Measurements from ENCODE around the gene SLC25A34. TPM values are rescaled to one million over a fixed set of nuclear protein-coding genes. Genes with fewer than 3 reads are reported as not detected.

The SLC25A34 gene
- total RNA-seq (2014; rRNA removed; shearing (Covaris generic)) (1.2 and 1.4 TPM in 2 replicates), total RNA-seq (2022) (2.2 TPM in 2 replicates), Bru-seq, nascent RNA (percentile 31 among the genes with signal in this experiment), BruChase-seq, experiment 1, labeled RNA remaining after a 6-hour chase (percentile 39 among the genes with signal in this experiment), BruChase-seq, experiment 2, labeled RNA remaining after a 2-hour chase (percentile 42 among the genes with signal in this experiment)
- long read RNA-seq, partial matches to known transcripts, result 1 of 6 reads
- long read RNA-seq, other reads (novel, unspliced or antisense), result 5 of 6 reads

DNA sequence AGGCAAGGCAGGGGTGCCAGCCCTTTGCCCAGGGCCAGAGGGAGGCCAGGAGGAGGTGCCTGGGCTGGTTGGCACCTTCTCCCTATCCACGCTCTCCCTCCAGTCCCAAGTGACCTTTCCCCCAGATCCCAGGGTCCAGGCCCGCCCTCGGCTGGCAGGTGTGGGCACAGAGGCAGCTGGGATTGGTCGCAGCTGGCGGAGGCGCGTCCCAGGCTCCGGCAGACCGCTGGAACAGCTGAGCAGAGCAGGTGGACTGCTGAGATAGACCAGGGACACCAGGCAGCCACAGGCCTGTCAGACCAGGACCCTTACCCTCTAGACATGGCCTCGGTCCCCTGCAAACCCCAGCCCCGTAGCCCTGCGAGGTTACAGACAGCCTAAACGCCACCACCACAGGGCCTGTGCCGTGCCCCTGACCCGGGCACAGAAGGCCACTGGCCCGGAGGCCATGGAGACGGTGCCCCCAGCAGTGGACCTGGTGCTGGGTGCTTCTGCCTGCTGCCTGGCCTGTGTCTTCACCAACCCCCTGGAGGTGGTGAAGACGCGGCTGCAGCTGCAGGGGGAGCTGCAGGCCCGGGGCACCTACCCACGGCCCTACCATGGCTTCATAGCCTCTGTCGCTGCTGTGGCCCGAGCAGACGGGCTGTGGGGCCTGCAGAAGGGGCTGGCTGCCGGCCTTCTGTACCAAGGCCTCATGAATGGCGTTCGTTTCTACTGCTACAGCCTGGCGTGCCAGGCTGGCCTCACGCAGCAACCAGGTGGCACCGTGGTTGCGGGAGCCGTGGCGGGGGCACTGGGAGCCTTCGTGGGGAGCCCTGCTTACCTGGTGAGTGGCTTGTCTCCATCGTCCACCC lies at the start of gene SLC25A34:
Gene SLC25A34, plus strand, starts transcription at position 221 of the 854 bp plus-strand sequence. Its CDS starts 228 bp downstream, at position 449.
- CTCF ChIA-PET (ENCODE audit: unreplicated experiment), result no interaction called here

DNA sequence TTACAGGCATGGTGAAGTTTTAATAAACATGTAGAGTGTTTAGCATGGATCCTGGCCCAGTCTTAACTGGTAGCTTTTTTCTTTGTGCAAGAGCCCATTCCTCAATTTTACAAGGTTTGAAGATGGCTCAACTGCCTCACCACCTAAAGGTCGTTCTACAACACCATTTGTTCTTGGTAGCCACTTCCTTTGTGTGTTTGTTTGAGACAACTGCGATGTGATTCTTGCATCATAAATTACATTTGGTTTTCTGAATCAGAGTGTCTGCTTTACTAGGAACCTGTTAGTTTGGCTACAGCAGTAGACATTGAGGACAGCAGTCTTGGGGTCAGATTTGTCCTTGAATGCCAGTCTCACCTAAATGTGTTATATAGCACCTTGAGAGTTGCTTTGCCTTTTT lies 48.6 kb upstream of the SLC25A34 start:
- peaks cover 13% of the 10 kb centered on the region for H3K4me1 ChIP-seq (ENCODE audit: insufficient read depth, low read length, poor library complexity, severe bottlenecking)
- BruUV-seq (replicated peaks), result no TSS peak
- H3K27ac ChIP-seq (ENCODE audit: low read depth, low read length, poor library complexity, severe bottlenecking), result no peak overlapping the region
- H3K4me3 ChIP-seq (ENCODE audit: low read depth, low read length, poor library complexity, severe bottlenecking), result no peak overlapping the region
- H3K36me3 ChIP-seq (ENCODE audit: insufficient read depth, low read length), result peaks cover 8% of the 10 kb centered on the region
- DNase-seq (ENCODE audit: low spot score), result no peak
- TF ChIP-seq, protein P1, sequence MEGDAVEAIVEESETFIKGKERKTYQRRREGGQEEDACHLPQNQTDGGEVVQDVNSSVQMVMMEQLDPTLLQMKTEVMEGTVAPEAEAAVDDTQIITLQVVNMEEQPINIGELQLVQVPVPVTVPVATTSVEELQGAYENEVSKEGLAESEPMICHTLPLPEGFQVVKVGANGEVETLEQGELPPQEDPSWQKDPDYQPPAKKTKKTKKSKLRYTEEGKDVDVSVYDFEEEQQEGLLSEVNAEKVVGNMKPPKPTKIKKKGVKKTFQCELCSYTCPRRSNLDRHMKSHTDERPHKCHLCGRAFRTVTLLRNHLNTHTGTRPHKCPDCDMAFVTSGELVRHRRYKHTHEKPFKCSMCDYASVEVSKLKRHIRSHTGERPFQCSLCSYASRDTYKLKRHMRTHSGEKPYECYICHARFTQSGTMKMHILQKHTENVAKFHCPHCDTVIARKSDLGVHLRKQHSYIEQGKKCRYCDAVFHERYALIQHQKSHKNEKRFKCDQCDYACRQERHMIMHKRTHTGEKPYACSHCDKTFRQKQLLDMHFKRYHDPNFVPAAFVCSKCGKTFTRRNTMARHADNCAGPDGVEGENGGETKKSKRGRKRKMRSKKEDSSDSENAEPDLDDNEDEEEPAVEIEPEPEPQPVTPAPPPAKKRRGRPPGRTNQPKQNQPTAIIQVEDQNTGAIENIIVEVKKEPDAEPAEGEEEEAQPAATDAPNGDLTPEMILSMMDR (conservative IDR thresholded peaks at IDR 0.05; ENCODE audit: low read length), result no peak
- no peak for TF ChIP-seq EZH2phosphoT487 (IDR thresholded peaks at IDR 0.05; ENCODE audit: borderline replicate concordance, low read depth, low read length)
- no peaks in the 10 kb centered on the region for H3K9me3 ChIP-seq (ENCODE audit: low read length)
- H3K79me2 ChIP-seq (ENCODE audit: insufficient read depth, low read depth, low read length), result peaks cover 43% of the 10 kb centered on the region; the same call in 1 of the 2 replicates
- CTCF ChIA-PET (ENCODE audit: unreplicated experiment), result no interaction called here
- POLR2A ChIA-PET, result no interaction called here
- intact Hi-C loops (cut with micrococcal nuclease; ENCODE audit: unreplicated experiment), result no loop called here
- no peaks in the 10 kb centered on the region for H4K20me1 ChIP-seq (ENCODE audit: insufficient read depth, low read length)
- no peaks in the 10 kb centered on the region for H3K9me2 ChIP-seq (ENCODE audit: insufficient read depth, low read length)
- no peak overlapping the region for H3K4me2 ChIP-seq (ENCODE audit: low read length)
- no peak overlapping the region for H2AFZ ChIP-seq (ENCODE audit: low read length)

More for the DNA sequence above, at the start of gene SLC25A34:
- no peak for TF ChIP-seq EZH2phosphoT487 (IDR thresholded peaks at IDR 0.05; ENCODE audit: borderline replicate concordance, low read depth, low read length)
- TF ChIP-seq, protein P1 (conservative IDR thresholded peaks at IDR 0.05; ENCODE audit: low read length), result no peak
- Histone ChIP-seq H3K9me3 (ENCODE audit: low read length) (no peaks in the 10 kb centered on the region), H3K36me3 (ENCODE audit: insufficient read depth, low read length) (0 out of 2 replicates have a peak, but pooled peaks cover 3% of the 10 kb centered on the region), H2AFZ (ENCODE audit: low read length) (no peak within 1 kb of the TSS), H3K9me2 (ENCODE audit: insufficient read depth, low read length) (no peaks in the 10 kb centered on the region), H4K20me1 (ENCODE audit: insufficient read depth, low read length) (no peaks in the 10 kb centered on the region), H3K79me2 (ENCODE audit: insufficient read depth, low read depth, low read length) (no peaks in the 10 kb centered on the region), H3K27ac (ENCODE audit: low read depth, low read length, poor library complexity, severe bottlenecking) (no peak within 1 kb of the TSS), H3K4me2 (ENCODE audit: low read length) (no peak within 1 kb of the TSS), H3K4me1 (ENCODE audit: insufficient read depth, low read length, poor library complexity, severe bottlenecking) (no peaks in the 10 kb centered on the region), H3K4me3 (ENCODE audit: low read depth, low read length, poor library complexity, severe bottlenecking) (no peak within 1 kb of the TSS)
- DNase-seq (ENCODE audit: low spot score), result no peak
- no TSS peak for BruUV-seq (replicated peaks)
- intact Hi-C loops (cut with micrococcal nuclease; ENCODE audit: unreplicated experiment), result no loop called here
- POLR2A ChIA-PET, result interaction anchor here (0.5 to 0.6 kb wide), 2 partner anchors 35 to 114 kb away, joined by 3 read pairs; no protein-coding TSS in a partner anchor
